T-helper 1 cell treated with Interleukin-12 subunit alpha and Interleukin-12 subunit beta and Interleukin-4 antibody, amounts not matched to agents 30 μg/mL and 1 μg/mL, for 36 hours (primary cell): ENCODE results near the gene GOLGA6A.

Experiments used
- H3K27ac Mint-ChIP-seq: one replicate; pipeline ENCODE4 v1.8.0; 2021; ENCODE audit warnings: mild to moderate bottlenecking, mixed read lengths
- H3K27me3 Mint-ChIP-seq: one replicate; pipeline ENCODE4 v1.8.0; 2021; ENCODE audit warnings: low read depth, mixed read lengths
- H3K36me3 Mint-ChIP-seq: one replicate; pipeline ENCODE4 v1.8.0; 2021; ENCODE audit warnings: low read depth, mixed read lengths
- H3K4me1 Mint-ChIP-seq: one replicate; pipeline ENCODE4 v1.8.0; 2021; ENCODE audit warnings: low read depth, mixed read lengths
- H3K4me3 Mint-ChIP-seq: one replicate; pipeline ENCODE4 v1.8.0; 2021; ENCODE audit warnings: mild to moderate bottlenecking, moderate library complexity, mixed read lengths
- H3K9me3 Mint-ChIP-seq: one replicate; pipeline ENCODE4 v1.8.0; 2021; ENCODE audit warnings: mixed read lengths

Gene GOLGA6A

DNA sequence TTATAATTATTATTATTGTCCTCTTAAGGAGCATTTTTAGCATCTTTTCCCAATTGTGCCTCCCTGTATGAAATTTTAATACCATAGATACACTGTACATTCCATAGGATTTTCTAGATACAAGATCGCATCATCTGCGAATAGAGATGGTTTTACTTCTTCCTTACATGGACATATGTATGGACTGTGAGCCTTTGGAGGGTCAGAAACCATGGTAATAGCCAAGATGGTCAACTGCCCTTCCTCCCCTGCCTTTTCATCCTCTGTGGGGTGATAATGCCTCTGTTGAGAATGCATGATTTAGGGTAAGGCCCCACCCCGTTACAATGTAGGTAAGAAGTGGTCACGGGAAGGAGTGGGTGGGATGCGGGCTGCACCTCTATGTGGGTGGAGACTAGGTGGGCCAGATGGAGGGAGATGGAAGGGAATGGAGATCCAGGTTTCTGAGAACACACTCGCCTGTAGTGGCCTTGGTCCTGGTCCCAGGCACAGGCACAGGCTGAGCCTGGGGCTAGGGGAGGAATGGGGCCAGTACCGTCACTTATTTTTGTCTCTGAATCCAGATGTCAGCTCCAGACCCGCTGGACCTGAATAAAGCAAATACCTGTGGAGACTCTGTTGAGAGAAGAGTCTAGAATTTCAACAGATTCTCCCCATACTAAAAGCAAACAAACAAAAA lies 31.7 kb downstream of the GOLGA6A start:
- no peaks in the 10 kb centered on the region for H3K27me3 Mint-ChIP-seq
- no peaks in the 10 kb centered on the region for H3K9me3 Mint-ChIP-seq
- peaks cover 3% of the 10 kb centered on the region for H3K36me3 Mint-ChIP-seq
- no peak overlapping the region for H3K27ac Mint-ChIP-seq
- H3K4me3 Mint-ChIP-seq = no peak overlapping the region
- peaks cover 9% of the 10 kb centered on the region for H3K4me1 Mint-ChIP-seq

DNA sequence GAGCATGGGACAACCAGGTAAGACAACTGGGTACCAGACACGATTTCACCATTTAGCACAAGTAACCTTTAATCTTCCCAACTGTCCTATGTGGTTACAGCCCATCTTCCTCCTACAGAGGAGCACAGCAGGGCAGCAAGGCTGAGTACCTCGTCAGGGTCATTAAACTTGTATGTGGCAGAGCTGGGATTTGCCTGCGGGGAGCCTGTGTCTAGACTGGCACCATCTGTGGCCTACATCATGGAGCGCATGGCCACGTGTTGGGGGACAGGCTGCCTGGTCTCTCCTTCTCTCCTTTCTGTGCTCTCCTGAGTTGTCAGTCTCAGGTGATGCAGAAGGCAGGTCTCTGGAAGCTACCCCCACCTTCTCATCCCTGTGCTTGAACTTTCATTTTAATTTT lies 32.2 kb downstream of the GOLGA6A start:
- no peak overlapping the region for H3K4me3 Mint-ChIP-seq
- H3K9me3 Mint-ChIP-seq = no peaks in the 10 kb centered on the region
- no peak overlapping the region for H3K27ac Mint-ChIP-seq
- H3K27me3 Mint-ChIP-seq = no peaks in the 10 kb centered on the region
- H3K36me3 Mint-ChIP-seq = peaks cover 8% of the 10 kb centered on the region
- peaks cover 9% of the 10 kb centered on the region for H3K4me1 Mint-ChIP-seq

DNA sequence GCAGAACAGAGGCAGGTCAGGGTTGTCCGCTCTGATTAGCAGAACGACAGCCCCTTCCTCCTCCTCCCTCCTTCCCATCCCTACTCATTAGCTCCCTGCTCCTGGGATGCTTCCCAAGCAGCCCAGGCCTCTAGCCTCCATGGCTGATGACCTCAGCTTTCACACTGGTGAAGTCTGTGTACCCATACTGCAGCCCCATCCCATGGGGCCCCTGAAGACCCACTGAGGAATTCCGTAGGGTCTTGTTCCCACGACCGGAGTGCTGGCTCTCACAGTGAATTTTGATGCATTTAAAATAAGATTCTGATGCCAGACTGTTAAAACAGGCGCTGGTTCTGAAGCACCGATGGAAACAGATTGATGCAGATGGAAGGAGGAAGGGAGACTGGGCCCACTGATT lies 36.1 kb downstream of the GOLGA6A start:
- H3K9me3 Mint-ChIP-seq = no peaks in the 10 kb centered on the region
- H3K4me3 Mint-ChIP-seq = no peak overlapping the region
- H3K36me3 Mint-ChIP-seq = peaks cover 11% of the 10 kb centered on the region
- no peaks in the 10 kb centered on the region for H3K27me3 Mint-ChIP-seq
- no peak overlapping the region for H3K27ac Mint-ChIP-seq
- peaks cover 4% of the 10 kb centered on the region for H3K4me1 Mint-ChIP-seq

DNA sequence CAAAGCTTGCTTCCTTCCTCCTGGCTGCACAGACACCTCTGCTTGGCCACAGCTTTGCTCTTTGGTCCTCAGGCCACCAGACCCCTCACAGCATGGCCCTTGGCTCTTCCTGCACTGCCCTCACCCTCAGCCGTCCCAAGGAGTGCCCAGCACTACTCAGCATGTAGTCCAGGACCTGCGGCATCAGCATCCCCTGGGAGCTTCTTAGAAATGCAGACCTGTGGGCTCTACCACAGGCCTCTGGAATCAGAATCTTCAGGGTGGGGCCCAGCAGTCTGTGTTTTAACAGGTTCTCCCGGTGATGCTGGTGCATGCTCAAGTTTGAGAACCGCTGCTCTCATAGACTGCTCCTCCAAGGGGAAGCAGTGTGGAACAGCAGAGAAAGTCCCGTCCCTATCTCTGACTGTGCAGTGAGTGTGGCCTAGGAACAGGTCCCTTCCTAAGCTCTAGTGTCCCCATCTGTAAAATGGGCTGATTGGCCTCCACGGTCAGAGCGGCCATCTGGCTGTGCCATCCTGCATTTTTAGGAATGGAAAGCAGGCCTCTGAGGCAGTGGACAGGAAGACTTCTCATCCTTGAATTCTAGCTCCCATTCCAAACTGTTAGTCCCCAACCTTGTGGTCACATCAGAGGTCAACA lies 36.6 kb downstream of the GOLGA6A start:
- H3K9me3 Mint-ChIP-seq = no peaks in the 10 kb centered on the region
- peaks cover 4% of the 10 kb centered on the region for H3K4me1 Mint-ChIP-seq
- H3K4me3 Mint-ChIP-seq = no peak overlapping the region
- H3K36me3 Mint-ChIP-seq = peaks cover 13% of the 10 kb centered on the region
- no peaks in the 10 kb centered on the region for H3K27me3 Mint-ChIP-seq
- H3K27ac Mint-ChIP-seq = no peak overlapping the region

DNA sequence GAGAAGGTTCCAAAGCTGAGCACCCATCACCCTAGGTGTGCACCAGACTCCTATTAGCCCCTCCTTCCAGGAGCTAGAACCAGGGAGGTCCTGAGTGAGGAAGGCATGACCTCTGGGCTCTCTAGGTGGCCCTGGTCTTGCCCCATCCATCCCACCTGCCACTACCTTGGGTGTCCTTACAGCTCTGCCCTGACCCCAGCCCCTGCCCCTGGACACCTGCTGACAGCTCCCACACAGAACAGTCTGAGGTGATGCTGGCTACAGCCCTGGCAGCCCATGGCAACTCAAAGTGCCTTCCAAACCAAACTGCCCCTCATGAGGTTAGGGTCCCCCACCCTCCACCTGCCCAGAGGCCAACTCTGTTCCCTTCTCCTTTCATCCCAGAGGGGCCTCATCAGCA lies 37.2 kb downstream of the GOLGA6A start:
- peaks cover 16% of the 10 kb centered on the region for H3K36me3 Mint-ChIP-seq
- no peak overlapping the region for H3K4me3 Mint-ChIP-seq
- no peak overlapping the region for H3K27ac Mint-ChIP-seq
- peaks cover 4% of the 10 kb centered on the region for H3K4me1 Mint-ChIP-seq
- no peaks in the 10 kb centered on the region for H3K9me3 Mint-ChIP-seq
- no peaks in the 10 kb centered on the region for H3K27me3 Mint-ChIP-seq

DNA sequence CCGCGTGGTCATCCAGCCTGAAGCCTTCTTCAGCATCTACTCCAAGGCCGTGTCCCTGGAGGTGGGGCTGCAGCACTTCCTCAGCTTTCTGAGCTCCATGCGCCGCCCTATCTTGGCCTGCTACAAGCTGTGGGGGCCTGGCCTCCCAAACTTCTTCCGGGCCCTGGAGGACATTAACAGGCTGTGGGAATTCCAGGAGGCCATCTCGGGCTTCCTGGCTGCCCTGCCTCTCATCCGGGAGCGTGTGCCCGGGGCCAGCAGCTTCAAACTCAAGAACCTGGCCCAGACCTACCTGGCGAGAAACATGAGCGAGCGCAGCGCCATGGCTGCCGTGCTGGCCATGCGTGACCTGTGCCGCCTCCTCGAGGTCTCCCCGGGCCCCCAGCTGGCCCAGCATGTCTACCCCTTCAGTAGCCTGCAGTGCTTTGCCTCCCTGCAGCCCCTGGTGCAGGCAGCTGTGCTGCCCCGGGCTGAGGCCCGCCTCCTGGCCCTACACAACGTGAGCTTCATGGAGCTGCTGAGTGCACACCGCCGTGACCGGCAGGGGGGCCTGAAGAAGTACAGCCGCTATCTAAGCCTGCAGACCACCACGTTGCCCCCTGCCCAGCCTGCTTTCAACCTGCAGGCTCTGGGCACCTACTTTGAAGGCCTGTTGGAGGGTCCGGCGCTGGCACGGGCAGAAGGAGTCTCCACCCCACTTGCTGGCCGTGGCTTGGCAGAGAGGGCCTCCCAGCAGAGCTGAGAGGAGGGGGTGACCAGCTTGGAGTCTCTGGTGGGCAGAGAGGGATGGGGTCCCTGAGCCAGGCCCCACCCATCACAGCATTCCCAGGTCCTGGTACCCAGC lies 37.9 kb downstream of the GOLGA6A start:
- no peaks in the 10 kb centered on the region for H3K27me3 Mint-ChIP-seq
- H3K36me3 Mint-ChIP-seq = peaks cover 16% of the 10 kb centered on the region
- no peak overlapping the region for H3K4me3 Mint-ChIP-seq
- peaks cover 4% of the 10 kb centered on the region for H3K4me1 Mint-ChIP-seq
- no peaks in the 10 kb centered on the region for H3K9me3 Mint-ChIP-seq
- H3K27ac Mint-ChIP-seq = no peak overlapping the region

DNA sequence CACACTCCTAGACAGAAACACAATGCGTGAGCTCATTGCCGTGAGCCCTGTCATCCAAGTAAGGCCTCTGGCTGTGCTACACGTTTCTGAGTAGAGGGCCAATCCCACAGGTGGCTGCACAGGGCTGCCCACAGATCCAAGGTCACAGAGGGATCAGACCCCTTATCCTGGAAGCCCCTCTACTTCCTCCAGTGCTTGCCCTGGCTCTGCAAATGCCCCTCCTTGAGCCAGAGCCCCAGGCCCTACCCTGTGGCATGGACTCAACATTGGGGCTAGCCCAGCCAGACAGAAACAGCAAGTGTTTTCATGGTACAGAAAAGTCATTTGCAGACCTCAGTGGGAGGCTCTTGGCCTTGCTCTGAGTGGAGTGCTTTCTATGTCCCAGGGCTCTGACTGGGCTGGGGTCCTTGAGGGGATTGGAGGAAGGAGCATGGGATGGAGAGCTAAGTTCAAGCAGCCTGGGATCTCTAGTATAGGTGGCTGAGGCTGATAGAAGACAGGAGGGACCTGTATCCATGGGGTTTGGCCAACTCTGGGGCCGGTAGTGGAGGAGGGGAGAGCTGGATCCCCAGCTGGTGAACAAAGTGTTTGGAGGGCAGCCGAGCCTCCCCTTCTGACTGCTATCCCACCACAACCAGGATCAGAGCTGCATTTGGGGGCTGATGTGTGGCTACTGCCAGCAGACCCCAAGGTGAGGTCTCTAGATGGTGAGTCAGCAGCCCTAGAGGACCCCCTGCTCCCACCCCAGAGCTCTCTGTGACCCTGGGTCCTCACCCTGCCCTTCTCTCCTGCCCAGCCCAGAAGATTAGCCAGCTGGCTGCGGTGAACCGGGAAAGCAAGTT lies 38.7 kb downstream of the GOLGA6A start:
- Mint-ChIP-seq H3K27me3 (no peaks in the 10 kb centered on the region), H3K36me3 (peaks cover 16% of the 10 kb centered on the region), H3K27ac (no peak overlapping the region)

DNA sequence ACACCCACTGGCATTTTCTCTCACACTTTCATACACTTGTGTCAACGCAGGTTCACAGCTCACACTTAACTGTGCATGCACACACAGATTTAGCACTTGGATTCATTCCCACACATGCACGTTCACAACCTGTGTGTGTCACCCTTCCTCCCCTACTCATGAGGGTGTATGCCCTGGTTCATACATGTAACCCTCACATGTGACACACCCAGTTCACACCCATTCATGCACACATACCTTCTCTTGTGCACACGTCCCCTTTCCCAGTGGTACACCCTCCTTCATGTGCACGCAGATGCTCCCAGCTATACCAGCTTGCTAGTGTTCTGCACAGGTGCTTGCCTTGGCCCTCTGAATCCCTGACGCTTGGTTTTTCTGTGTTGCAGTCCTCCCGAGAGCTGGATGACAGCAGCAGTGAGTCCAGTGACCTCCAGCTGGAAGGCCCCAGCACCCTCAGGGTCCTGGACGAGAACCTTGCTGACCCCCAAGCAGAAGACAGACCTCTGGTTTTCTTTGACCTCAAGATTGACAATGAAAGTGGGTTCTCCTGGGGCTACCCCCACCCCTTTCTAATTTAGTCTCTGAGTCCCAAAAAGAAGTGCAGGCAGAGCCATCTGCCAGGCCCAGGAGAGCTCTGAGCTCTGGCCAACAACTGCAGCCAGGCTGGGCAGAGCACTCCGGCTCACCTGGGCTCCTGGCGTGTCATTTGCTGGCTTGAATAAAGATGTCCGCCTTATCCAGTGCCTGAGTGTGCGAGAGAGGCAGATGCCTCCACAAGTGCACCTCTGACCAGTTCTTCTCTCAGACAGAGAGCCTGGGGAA lies 39.5 kb downstream of the GOLGA6A start:
- H3K27me3 Mint-ChIP-seq = no peaks in the 10 kb centered on the region
- H3K4me3 Mint-ChIP-seq = no peak overlapping the region
- H3K4me1 Mint-ChIP-seq = no peaks in the 10 kb centered on the region

More for the DNA sequence above, 38.7 kb downstream of the GOLGA6A start:
- Mint-ChIP-seq H3K4me1 (peaks cover 4% of the 10 kb centered on the region), H3K9me3 (no peaks in the 10 kb centered on the region), H3K4me3 (no peak overlapping the region)

DNA sequence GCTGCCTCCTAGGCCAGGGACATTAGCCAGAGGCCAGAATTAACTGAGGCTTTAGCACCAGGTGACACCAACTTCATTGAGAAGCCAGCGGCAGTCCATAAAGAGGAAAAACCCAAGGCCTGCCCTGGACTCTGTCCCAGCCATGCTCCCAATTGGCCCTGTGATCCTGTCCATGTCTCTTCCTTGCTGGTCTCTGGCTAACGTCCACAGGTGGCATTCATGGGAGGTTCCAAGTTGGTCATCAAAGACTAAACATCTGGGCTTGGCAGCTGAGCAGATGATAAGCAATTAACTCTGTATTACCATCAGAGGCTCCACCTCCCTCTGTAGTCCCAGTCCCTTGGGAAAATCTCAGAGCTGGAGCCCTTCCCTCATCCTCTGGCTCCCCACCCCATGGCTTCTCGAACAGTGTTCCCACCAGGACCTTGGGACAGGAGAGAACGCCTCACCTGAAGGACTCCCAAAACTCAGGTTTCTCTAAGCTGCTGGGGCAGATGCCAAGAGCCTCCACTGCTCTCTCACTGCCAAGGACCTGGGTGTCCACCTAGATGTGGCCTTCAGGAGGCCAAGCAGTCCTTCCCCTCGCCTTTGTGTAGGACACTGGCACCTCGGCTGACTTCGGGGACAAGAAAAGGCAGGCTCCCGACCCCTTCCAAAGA lies 40.4 kb downstream of the GOLGA6A start:
- Mint-ChIP-seq H3K27me3 (no peaks in the 10 kb centered on the region), H3K4me3 (no peak overlapping the region), H3K36me3 (peaks cover 27% of the 10 kb centered on the region)

More for the DNA sequence above, 39.5 kb downstream of the GOLGA6A start:
- Mint-ChIP-seq H3K27ac (no peak overlapping the region), H3K9me3 (no peaks in the 10 kb centered on the region), H3K36me3 (peaks cover 20% of the 10 kb centered on the region)

DNA sequence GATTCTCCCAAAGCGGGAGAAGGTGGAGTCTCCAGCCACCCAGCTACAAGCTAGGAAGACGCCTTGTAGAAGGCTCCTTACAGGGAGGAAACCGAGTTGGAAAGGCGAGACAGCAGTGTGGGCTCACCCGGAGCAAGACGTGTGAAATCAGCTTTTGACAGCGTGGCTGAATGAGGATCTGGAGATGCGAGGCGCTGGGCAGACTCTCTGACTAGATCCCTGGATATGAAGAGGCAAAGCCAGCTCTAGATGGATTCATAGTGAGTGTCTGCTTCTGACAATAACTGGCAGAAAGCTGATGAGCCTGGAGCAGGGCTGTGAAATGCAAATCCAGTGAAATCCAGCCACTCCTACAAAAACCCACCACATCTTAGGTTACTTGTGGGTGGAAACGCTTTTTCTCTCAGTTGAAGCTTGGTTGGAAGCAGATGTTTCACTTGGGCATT lies 41.0 kb downstream of the GOLGA6A start:
- Mint-ChIP-seq H3K9me3 (no peaks in the 10 kb centered on the region), H3K27me3 (no peaks in the 10 kb centered on the region), H3K27ac (no peak overlapping the region), H3K4me3 (no peak overlapping the region), H3K36me3 (peaks cover 33% of the 10 kb centered on the region), H3K4me1 (no peaks in the 10 kb centered on the region)

More for the DNA sequence above, 40.4 kb downstream of the GOLGA6A start:
- Mint-ChIP-seq H3K4me1 (no peaks in the 10 kb centered on the region), H3K27ac (no peak overlapping the region), H3K9me3 (no peaks in the 10 kb centered on the region)

DNA sequence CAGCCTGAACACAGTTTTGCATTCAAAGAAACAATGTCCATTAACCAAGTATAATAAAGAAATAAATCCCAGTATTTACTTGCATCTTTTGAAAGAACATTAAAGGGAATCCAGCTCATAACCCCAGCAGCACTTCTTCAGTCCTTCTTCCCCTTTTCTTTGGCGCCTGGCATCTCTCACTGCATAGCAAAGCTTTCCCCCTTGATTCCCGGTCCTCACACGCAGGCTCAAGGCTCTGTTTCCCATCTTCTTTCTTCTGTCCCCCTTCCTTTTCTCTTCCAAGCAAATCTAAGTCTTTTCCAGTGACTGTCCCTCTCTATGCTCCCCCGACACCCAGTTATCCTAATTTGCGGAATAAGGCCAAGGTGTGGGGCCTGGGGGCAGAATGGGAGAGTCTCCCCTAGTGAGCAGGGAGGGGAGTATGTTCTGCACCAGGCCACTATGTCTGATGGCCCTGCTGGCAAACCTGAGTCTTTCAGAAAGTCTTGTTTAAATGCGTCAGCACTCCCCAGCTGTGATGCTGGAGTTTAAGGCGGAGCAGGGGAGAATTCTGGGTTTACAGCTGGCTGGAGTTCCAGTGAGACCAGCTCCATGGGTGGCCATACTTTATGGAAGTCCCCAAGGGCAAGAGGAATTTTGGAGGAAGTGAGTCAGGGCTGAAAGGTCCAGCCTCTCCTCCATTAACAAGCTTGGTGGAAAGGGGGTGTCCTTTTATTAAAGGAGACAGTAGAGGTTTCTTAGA lies 42.1 kb downstream of the GOLGA6A start:
- H3K36me3 Mint-ChIP-seq = peaks cover 38% of the 10 kb centered on the region

DNA sequence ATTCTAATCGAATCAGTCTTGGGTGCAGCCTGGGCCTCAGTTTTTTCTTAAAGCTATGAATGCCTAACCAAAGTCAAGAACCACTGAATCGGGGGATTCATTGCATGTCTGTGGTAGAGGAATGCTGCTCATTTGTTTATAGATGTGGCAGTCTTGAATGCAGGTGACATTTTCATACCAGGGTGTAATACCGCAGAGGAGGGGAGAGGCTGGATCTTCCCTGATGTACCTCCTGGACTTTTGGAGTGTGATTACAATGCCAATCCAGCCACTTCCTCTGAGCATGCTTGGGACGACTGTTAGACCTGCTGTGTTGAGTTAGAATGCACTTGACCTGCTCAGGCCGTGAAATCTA lies 42.7 kb downstream of the GOLGA6A start:
- no peaks in the 10 kb centered on the region for H3K4me1 Mint-ChIP-seq
- peaks cover 40% of the 10 kb centered on the region for H3K36me3 Mint-ChIP-seq
- no peaks in the 10 kb centered on the region for H3K27me3 Mint-ChIP-seq
- no peaks in the 10 kb centered on the region for H3K9me3 Mint-ChIP-seq
- H3K27ac Mint-ChIP-seq = no peak overlapping the region
- H3K4me3 Mint-ChIP-seq = no peak overlapping the region

More for the DNA sequence above, 42.1 kb downstream of the GOLGA6A start:
- Mint-ChIP-seq H3K9me3 (no peaks in the 10 kb centered on the region), H3K27ac (no peak overlapping the region), H3K4me3 (no peak overlapping the region), H3K27me3 (no peaks in the 10 kb centered on the region), H3K4me1 (no peaks in the 10 kb centered on the region)
